ENCODE measurements around the gene TSSC4. TPM values are rescaled to one million over a fixed set of nuclear protein-coding genes. Genes with fewer than 3 reads are reported as not detected.

TSSC4 gene
- total RNA-seq, 4 donors from 2014 or later: 37.5 to 62.3 (median 45.1) TPM

DNA sequence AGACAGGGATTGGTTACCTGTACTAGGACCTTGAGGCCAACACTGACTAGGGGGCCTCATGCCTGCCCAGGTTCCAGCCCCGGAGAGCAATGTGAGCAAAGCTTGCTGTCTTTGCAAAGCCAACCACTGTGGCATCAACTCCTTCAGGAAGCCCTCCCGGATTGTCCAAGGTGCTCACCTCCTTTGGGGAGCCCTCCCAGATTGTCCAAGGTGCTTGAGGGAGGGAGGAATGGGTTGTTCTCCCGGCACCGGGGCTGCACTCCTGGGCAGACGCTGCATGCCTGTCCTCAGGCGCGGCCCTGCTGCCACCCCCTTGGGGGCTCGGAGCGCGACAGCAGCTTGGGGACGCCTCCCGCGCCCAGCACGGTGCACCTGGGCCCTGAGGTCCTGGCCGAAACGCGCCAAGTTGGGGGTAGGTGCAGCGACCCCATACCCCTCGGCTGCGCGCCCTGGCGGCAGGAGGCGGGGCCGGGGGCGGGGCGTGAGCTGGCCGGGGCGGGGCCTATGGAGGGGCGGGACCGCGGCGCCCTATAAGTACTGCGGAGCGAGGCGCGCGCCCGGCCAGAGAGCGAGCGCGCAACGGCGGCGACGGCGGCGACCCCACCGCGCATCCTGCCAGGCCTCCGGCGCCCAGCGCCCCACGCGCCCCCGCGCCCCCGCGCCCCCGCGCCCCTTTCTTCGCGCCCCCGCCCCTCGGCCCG, 23.6 kb upstream of the TSSC4 start, which contains the start of gene CD81:
Gene CD81, plus strand, starts transcription at position 560 of the 701 bp plus-strand sequence. CDS start 240 bp downstream, outside the sequence.
- H3K36me3 ChIP-seq: no peaks in the 10 kb centered on the region
- no peaks in the 10 kb centered on the region for H3K27me3 ChIP-seq
- H3K4me1 ChIP-seq: peaks cover 50 to 69% of the 10 kb centered on the region in 2 donors
- TF ChIP-seq POLR2A (IDR thresholded peaks at IDR 0.05): peak in 1 of 2 donors; percentile 71
- TF ChIP-seq, protein P1, sequence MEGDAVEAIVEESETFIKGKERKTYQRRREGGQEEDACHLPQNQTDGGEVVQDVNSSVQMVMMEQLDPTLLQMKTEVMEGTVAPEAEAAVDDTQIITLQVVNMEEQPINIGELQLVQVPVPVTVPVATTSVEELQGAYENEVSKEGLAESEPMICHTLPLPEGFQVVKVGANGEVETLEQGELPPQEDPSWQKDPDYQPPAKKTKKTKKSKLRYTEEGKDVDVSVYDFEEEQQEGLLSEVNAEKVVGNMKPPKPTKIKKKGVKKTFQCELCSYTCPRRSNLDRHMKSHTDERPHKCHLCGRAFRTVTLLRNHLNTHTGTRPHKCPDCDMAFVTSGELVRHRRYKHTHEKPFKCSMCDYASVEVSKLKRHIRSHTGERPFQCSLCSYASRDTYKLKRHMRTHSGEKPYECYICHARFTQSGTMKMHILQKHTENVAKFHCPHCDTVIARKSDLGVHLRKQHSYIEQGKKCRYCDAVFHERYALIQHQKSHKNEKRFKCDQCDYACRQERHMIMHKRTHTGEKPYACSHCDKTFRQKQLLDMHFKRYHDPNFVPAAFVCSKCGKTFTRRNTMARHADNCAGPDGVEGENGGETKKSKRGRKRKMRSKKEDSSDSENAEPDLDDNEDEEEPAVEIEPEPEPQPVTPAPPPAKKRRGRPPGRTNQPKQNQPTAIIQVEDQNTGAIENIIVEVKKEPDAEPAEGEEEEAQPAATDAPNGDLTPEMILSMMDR (IDR thresholded peaks at IDR 0.05): no peak
- H3K4me3 ChIP-seq (replicated peaks in 1 of 3): peak within 1 kb of the TSS; percentile 46 to 100 (median 96)
- peak within 1 kb of the TSS; percentile 90 to 98 (median 97) for H3K27ac ChIP-seq
- intact Hi-C loops (cut with DNase I): no loop called here
- DNase-seq: peak; percentile 30 to 40
- no peaks in the 10 kb centered on the region for H3K9me3 ChIP-seq
- WGBS, 2 donors: 7 to 36% methylated on average over 5 to 12 of the region's 65 CpGs

GRCh38 chr11:2377511-2378443, 22.8 kb upstream of the TSSC4 start:
- Histone ChIP-seq H3K36me3 (no peaks in the 10 kb centered on the region), H3K9me3 (no peaks in the 10 kb centered on the region), H3K4me3 (replicated peaks in 1 of 3) (peak overlapping the region; percentile 46 to 100 (median 96)), H3K4me1 (peaks cover 57 to 78% of the 10 kb centered on the region in 2 donors), H3K27ac (peak overlapping the region; percentile 90 to 98 (median 97)), H3K27me3 (no peaks in the 10 kb centered on the region)
- intact Hi-C loops (cut with DNase I): no loop called here
- DNase-seq: peak; percentile 77 to 78
- 0% methylated on average over 7 to 18 of the region's 88 CpGs for WGBS, 2 donors
- peak in 1 of 2 donors; percentile 47 for TF ChIP-seq POLR2A (IDR thresholded peaks at IDR 0.05)
- TF ChIP-seq, protein P1 (IDR thresholded peaks at IDR 0.05): no peak

DNA sequence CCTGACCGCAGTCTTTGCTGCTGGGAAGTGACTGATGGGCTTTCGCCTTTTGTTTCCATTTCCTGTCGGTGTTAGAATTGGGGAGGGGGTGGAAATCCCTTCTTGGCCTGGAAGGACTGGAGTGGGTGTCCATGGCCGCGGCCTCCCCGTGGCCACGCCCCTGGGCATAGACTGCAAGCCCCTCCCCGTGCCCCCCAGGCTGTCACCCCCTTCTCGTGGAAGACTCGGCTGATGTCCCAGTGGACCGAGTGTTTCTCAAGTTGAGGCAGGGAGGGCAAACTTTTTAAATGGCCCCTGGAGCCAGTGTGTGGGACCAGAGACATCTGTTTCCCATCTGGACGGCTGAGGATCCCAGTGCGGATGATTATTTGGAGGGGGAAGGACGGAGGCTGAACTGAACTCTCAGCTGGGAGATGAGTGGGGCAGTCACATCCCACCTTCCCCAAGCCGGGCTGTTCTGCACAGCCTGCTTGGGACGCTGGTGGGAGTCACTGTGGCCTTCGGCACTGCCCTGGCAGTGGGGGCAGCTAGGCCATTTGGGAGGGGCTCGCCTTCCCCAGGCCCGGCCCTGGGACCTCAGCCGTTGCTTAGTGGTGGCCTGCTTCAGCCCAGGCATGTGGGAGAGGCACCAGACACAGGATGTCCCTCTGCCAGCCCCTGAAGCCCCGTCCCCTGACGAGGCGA, 21.9 kb upstream of the TSSC4 start:
- Histone ChIP-seq H3K27ac (peak overlapping the region; percentile 90 to 98 (median 97)), H3K4me1 (peaks cover 63 to 86% of the 10 kb centered on the region in 2 donors), H3K27me3 (no peaks in the 10 kb centered on the region), H3K36me3 (no peaks in the 10 kb centered on the region), H3K9me3 (no peaks in the 10 kb centered on the region), H3K4me3 (replicated peaks in 1 of 3) (peak overlapping the region; percentile 46 to 100 (median 96))
- no peak for DNase-seq
- 9 to 21% methylated on average over 9 to 17 of the region's 23 CpGs for WGBS, 2 donors
- no peak for TF ChIP-seq POLR2A (IDR thresholded peaks at IDR 0.05)
- TF ChIP-seq, protein P1 (IDR thresholded peaks at IDR 0.05): no peak
- intact Hi-C loops (cut with DNase I): no loop called here

- Histone ChIP-seq H3K27me3 (no peaks in the 10 kb centered on the region), H3K36me3 (no peaks in the 10 kb centered on the region), H3K4me3 (replicated peaks in 1 of 3) (no peak overlapping the region), H3K9me3 (no peaks in the 10 kb centered on the region), H3K27ac (peak overlapping the region; percentile 38 to 97 (median 90)), H3K4me1 (peaks cover 66 to 80% of the 10 kb centered on the region in 2 donors)
- WGBS, 2 donors: 31 to 59% methylated on average over 3 to 8 of the region's 11 CpGs
- intact Hi-C loops (cut with DNase I): no loop called here
- TF ChIP-seq, protein P1 (IDR thresholded peaks at IDR 0.05): no peak
- TF ChIP-seq POLR2A (IDR thresholded peaks at IDR 0.05): no peak
- DNase-seq: no peak
These were observed 20.9 kb upstream of the TSSC4 start for GRCh38 chr11:2379466-2380174.
